ENCODE measurements around the gene ACSBG1.

The ACSBG1 gene

DNA sequence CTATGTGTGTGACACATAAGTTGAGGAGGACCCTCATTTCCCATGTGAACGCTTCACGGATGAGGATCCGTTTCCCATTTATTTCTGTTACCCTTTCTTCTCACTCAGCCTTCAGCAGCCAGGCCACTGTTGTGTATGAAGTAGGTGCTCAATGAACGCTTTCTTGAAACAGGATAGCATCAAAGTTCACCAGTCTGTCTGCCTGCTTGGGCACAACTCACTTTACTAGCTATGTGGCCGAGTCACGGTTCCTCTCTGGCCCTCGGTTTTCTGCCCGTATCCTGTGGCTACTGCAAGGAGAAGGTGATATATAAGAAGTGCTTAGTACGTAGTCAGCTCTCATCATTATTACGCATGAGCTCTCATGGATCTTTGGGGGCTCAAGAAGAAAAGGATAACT, 22.4 kb downstream of the ACSBG1 start:
- no peak overlapping the region for H3K27ac ChIP-seq (ENCODE audit: low read depth, low read length)
- H3K36me3 ChIP-seq (ENCODE audit: control insufficient read depth in 1 of 2, insufficient read depth in 2 of 2, low read length in 2 of 2), result no peaks in the 10 kb centered on the region
- no peak overlapping the region for H3K9ac ChIP-seq (ENCODE audit: low read depth in 1 of 2, low read length in 2 of 2)
- no peaks in the 10 kb centered on the region for H3K27me3 ChIP-seq (ENCODE audit: control insufficient read depth in 1 of 2, insufficient read depth in 2 of 2, low read length in 2 of 2)
- H3K9me3 ChIP-seq (ENCODE audit: control insufficient read depth in 1 of 2, low read length in 2 of 2), result no peaks in the 10 kb centered on the region
- H3K4me1 ChIP-seq (ENCODE audit: control insufficient read depth in 1 of 2, insufficient read depth in 2 of 2, low read length in 2 of 2), result peaks cover 52 to 59% of the 10 kb centered on the region in 2 donors
- H3K4me3 ChIP-seq (ENCODE audit: low read depth in 1 of 2, low read length in 2 of 2), result no peak overlapping the region

DNA sequence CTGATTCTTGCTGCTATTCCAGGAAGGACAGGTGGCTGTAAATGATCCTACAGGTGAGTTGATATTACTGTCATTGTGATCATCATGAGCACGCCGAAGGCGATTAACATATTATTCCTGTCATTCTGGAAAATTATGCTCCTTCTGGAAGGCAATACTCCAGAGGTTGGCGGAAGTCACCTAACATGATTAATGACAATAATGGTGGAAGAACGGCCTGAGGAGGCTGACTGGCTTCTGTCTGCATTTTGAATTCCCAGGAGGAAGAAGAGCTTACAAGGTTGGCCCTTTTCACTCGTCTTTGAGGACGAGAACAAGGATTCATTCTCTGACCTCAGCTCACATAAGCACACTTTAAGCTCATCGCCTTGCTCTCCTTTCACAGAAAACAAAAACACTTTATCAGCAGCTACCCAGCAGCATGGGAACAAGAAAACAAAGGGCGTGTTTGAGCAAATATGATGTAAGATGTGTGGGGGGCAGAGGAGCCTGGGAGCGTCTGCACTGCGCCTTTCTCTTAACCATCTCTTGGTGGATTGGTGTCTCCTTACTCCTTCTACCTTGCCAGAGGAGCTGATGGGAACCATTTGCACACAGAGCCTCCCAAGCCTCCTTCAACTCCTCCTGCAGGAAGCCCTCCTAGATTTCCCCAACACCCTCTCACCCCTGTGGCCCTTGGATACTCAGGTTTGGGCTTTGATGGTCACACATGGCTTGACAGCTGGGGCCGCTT, 23.0 kb downstream of the ACSBG1 start:
- H3K9ac ChIP-seq (ENCODE audit: low read depth in 1 of 2, low read length in 2 of 2), result no peak overlapping the region
- no peak overlapping the region for H3K27ac ChIP-seq (ENCODE audit: low read depth, low read length)
- H3K4me3 ChIP-seq (ENCODE audit: low read depth in 1 of 2, low read length in 2 of 2), result no peak overlapping the region
- peaks cover 49 to 55% of the 10 kb centered on the region in 2 donors for H3K4me1 ChIP-seq (ENCODE audit: control insufficient read depth in 1 of 2, insufficient read depth in 2 of 2, low read length in 2 of 2)
- H3K9me3 ChIP-seq (ENCODE audit: control insufficient read depth in 1 of 2, low read length in 2 of 2), result no peaks in the 10 kb centered on the region
- H3K36me3 ChIP-seq (ENCODE audit: control insufficient read depth in 1 of 2, insufficient read depth in 2 of 2, low read length in 2 of 2), result no peaks in the 10 kb centered on the region
- no peaks in the 10 kb centered on the region for H3K27me3 ChIP-seq (ENCODE audit: control insufficient read depth in 1 of 2, insufficient read depth in 2 of 2, low read length in 2 of 2)

GRCh38 chr15:78210349-78210717, 24.0 kb downstream of the ACSBG1 start:
- Histone ChIP-seq H3K36me3 (ENCODE audit: control insufficient read depth in 1 of 2, insufficient read depth in 2 of 2, low read length in 2 of 2) (no peaks in the 10 kb centered on the region), H3K4me3 (ENCODE audit: low read depth in 1 of 2, low read length in 2 of 2) (no peak overlapping the region), H3K9ac (ENCODE audit: low read depth in 1 of 2, low read length in 2 of 2) (peak overlapping the region in 1 of 2 donors; percentile 3), H3K9me3 (ENCODE audit: control insufficient read depth in 1 of 2, low read length in 2 of 2) (no peaks in the 10 kb centered on the region), H3K27ac (ENCODE audit: low read depth, low read length) (no peak overlapping the region), H3K4me1 (ENCODE audit: control insufficient read depth in 1 of 2, insufficient read depth in 2 of 2, low read length in 2 of 2) (peaks cover 41 to 48% of the 10 kb centered on the region in 2 donors), H3K27me3 (ENCODE audit: control insufficient read depth in 1 of 2, insufficient read depth in 2 of 2, low read length in 2 of 2) (no peaks in the 10 kb centered on the region)

DNA sequence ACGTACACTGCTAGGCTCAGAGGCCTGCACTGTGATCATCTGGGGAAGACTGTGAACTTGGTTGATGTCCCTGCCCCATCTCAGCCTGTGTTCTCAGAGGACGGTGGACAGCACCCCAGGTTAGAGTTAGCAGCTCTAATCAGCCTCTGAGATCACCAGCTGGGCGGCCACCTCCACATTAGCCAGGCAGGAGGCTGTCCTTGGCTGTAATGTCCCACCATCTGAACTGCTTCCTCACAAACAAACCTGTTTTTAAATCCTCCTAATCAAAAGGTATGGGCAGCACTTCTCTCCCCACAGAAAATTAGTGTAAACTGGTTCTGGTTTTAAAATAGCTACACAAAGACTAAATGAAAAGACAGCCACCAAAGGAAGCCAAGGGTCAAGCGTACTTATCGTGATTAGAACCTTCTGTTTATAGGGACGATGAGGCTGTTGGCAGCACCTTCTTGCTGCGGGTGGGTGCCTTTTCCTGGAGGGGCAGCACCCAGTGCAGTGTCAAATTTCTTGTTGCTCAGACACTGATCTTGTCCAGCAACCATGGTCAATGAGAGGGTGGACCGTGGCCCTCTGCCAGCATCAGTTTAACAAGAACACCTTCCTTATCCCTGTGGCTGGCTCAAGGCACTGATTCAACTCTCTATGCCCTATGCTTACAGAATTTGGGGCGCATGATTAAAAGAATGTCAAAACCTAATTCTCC, 24.6 kb downstream of the ACSBG1 start:
- H3K9me3 ChIP-seq (ENCODE audit: control insufficient read depth in 1 of 2, low read length in 2 of 2), result no peaks in the 10 kb centered on the region
- H3K9ac ChIP-seq (ENCODE audit: low read depth in 1 of 2, low read length in 2 of 2), result peak overlapping the region; percentile 3 to 32
- H3K27me3 ChIP-seq (ENCODE audit: control insufficient read depth in 1 of 2, insufficient read depth in 2 of 2, low read length in 2 of 2), result no peaks in the 10 kb centered on the region
- no peaks in the 10 kb centered on the region for H3K36me3 ChIP-seq (ENCODE audit: control insufficient read depth in 1 of 2, insufficient read depth in 2 of 2, low read length in 2 of 2)
- peaks cover 41 to 53% of the 10 kb centered on the region in 2 donors for H3K4me1 ChIP-seq (ENCODE audit: control insufficient read depth in 1 of 2, insufficient read depth in 2 of 2, low read length in 2 of 2)
- no peak overlapping the region for H3K27ac ChIP-seq (ENCODE audit: low read depth, low read length)
- no peak overlapping the region for H3K4me3 ChIP-seq (ENCODE audit: low read depth in 1 of 2, low read length in 2 of 2)

GRCh38 chr15:78208887-78209645, 25.3 kb downstream of the ACSBG1 start:
- no peak overlapping the region for H3K27ac ChIP-seq (ENCODE audit: low read depth, low read length)
- no peaks in the 10 kb centered on the region for H3K9me3 ChIP-seq (ENCODE audit: control insufficient read depth in 1 of 2, low read length in 2 of 2)
- H3K27me3 ChIP-seq (ENCODE audit: control insufficient read depth in 1 of 2, insufficient read depth in 2 of 2, low read length in 2 of 2), result no peaks in the 10 kb centered on the region
- peaks cover 41 to 57% of the 10 kb centered on the region in 2 donors for H3K4me1 ChIP-seq (ENCODE audit: control insufficient read depth in 1 of 2, insufficient read depth in 2 of 2, low read length in 2 of 2)
- H3K9ac ChIP-seq (ENCODE audit: low read depth in 1 of 2, low read length in 2 of 2), result peak overlapping the region in 1 of 2 donors; percentile 32
- H3K4me3 ChIP-seq (ENCODE audit: low read depth in 1 of 2, low read length in 2 of 2), result no peak overlapping the region
- no peaks in the 10 kb centered on the region for H3K36me3 ChIP-seq (ENCODE audit: control insufficient read depth in 1 of 2, insufficient read depth in 2 of 2, low read length in 2 of 2)

GRCh38 chr15:78208341-78208844, 26.0 kb downstream of the ACSBG1 start:
- Histone ChIP-seq H3K4me3 (ENCODE audit: low read depth in 1 of 2, low read length in 2 of 2) (no peak overlapping the region), H3K4me1 (ENCODE audit: control insufficient read depth in 1 of 2, insufficient read depth in 2 of 2, low read length in 2 of 2) (peaks cover 40 to 57% of the 10 kb centered on the region in 2 donors), H3K27me3 (ENCODE audit: control insufficient read depth in 1 of 2, insufficient read depth in 2 of 2, low read length in 2 of 2) (no peaks in the 10 kb centered on the region), H3K36me3 (ENCODE audit: control insufficient read depth in 1 of 2, insufficient read depth in 2 of 2, low read length in 2 of 2) (no peaks in the 10 kb centered on the region), H3K9ac (ENCODE audit: low read depth in 1 of 2, low read length in 2 of 2) (no peak overlapping the region), H3K9me3 (ENCODE audit: control insufficient read depth in 1 of 2, low read length in 2 of 2) (no peaks in the 10 kb centered on the region), H3K27ac (ENCODE audit: low read depth, low read length) (no peak overlapping the region)

GRCh38 chr15:78207641-78208340, 26.6 kb downstream of the ACSBG1 start:
- no peak overlapping the region for H3K27ac ChIP-seq (ENCODE audit: low read depth, low read length)
- no peak overlapping the region for H3K4me3 ChIP-seq (ENCODE audit: low read depth in 1 of 2, low read length in 2 of 2)
- H3K4me1 ChIP-seq (ENCODE audit: control insufficient read depth in 1 of 2, insufficient read depth in 2 of 2, low read length in 2 of 2), result peaks cover 34 to 52% of the 10 kb centered on the region in 2 donors
- no peaks in the 10 kb centered on the region for H3K9me3 ChIP-seq (ENCODE audit: control insufficient read depth in 1 of 2, low read length in 2 of 2)
- H3K36me3 ChIP-seq (ENCODE audit: control insufficient read depth in 1 of 2, insufficient read depth in 2 of 2, low read length in 2 of 2), result no peaks in the 10 kb centered on the region
- no peaks in the 10 kb centered on the region for H3K27me3 ChIP-seq (ENCODE audit: control insufficient read depth in 1 of 2, insufficient read depth in 2 of 2, low read length in 2 of 2)
- H3K9ac ChIP-seq (ENCODE audit: low read depth in 1 of 2, low read length in 2 of 2), result no peak overlapping the region

DNA sequence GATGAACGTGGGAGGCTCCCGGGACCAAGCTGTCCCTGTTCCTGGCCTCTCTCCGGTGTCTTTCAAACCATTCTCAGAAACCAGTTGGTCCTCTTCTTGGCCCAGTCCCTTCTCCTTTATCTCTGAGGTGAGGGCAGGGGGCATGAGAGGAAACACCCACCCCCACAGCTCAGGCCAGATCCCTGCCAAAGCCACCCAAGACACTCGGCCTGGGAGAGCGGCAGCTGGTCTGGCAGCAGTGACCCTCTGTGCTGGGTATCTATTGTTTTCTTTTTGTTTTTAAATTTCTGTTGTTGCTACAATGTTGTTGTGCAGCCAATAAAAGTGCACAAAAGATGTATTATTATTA, 27.3 kb downstream of the ACSBG1 start:
- Histone ChIP-seq H3K9ac (ENCODE audit: low read depth in 1 of 2, low read length in 2 of 2) (no peak overlapping the region), H3K27ac (ENCODE audit: low read depth, low read length) (no peak overlapping the region), H3K4me1 (ENCODE audit: control insufficient read depth in 1 of 2, insufficient read depth in 2 of 2, low read length in 2 of 2) (peaks cover 27 to 46% of the 10 kb centered on the region in 2 donors)

GRCh38 chr15:78206326-78207109, 27.8 kb downstream of the ACSBG1 start:
- no peak overlapping the region for H3K4me3 ChIP-seq (ENCODE audit: low read depth in 1 of 2, low read length in 2 of 2)
- no peak overlapping the region for H3K9ac ChIP-seq (ENCODE audit: low read depth in 1 of 2, low read length in 2 of 2)
- H3K27ac ChIP-seq (ENCODE audit: low read depth, low read length), result no peak overlapping the region
- peaks cover 22 to 41% of the 10 kb centered on the region in 2 donors for H3K4me1 ChIP-seq (ENCODE audit: control insufficient read depth in 1 of 2, insufficient read depth in 2 of 2, low read length in 2 of 2)
- H3K36me3 ChIP-seq (ENCODE audit: control insufficient read depth in 1 of 2, insufficient read depth in 2 of 2, low read length in 2 of 2), result no peaks in the 10 kb centered on the region
- H3K9me3 ChIP-seq (ENCODE audit: control insufficient read depth in 1 of 2, low read length in 2 of 2), result no peaks in the 10 kb centered on the region
- H3K27me3 ChIP-seq (ENCODE audit: control insufficient read depth in 1 of 2, insufficient read depth in 2 of 2, low read length in 2 of 2), result no peaks in the 10 kb centered on the region

More for the DNA sequence above, 27.3 kb downstream of the ACSBG1 start:
- no peak overlapping the region for H3K4me3 ChIP-seq (ENCODE audit: low read depth in 1 of 2, low read length in 2 of 2)
- H3K27me3 ChIP-seq (ENCODE audit: control insufficient read depth in 1 of 2, insufficient read depth in 2 of 2, low read length in 2 of 2), result no peaks in the 10 kb centered on the region
- no peaks in the 10 kb centered on the region for H3K9me3 ChIP-seq (ENCODE audit: control insufficient read depth in 1 of 2, low read length in 2 of 2)
- no peaks in the 10 kb centered on the region for H3K36me3 ChIP-seq (ENCODE audit: control insufficient read depth in 1 of 2, insufficient read depth in 2 of 2, low read length in 2 of 2)
